ENCODE data around the gene SOAT2.

The SOAT2 gene

GRCh38 chr12:53057816-53058500 lies 45.3 kb upstream of the SOAT2 start:
- DNase-seq (ENCODE audit: low read depth): no peak
- no peak overlapping the region for H3K4me3 ChIP-seq (ENCODE audit: control insufficient read depth, low read depth, low read length)
- TF ChIP-seq CTCF (IDR thresholded peaks at IDR 0.05; ENCODE audit: control insufficient read depth, insufficient read depth, low read depth, low read length, missing control alignments): no peak

- DNase-seq (ENCODE audit: low read depth): no peak
- TF ChIP-seq CTCF (IDR thresholded peaks at IDR 0.05; ENCODE audit: control insufficient read depth, insufficient read depth, low read depth, low read length, missing control alignments): no peak
- H3K4me3 ChIP-seq (ENCODE audit: control insufficient read depth, low read depth, low read length): no peak overlapping the region
These were observed 44.4 kb upstream of the SOAT2 start for GRCh38 chr12:53058674-53059433.

- H3K4me3 ChIP-seq (ENCODE audit: control insufficient read depth, low read depth, low read length): no peak overlapping the region
- TF ChIP-seq CTCF (IDR thresholded peaks at IDR 0.05; ENCODE audit: control insufficient read depth, insufficient read depth, low read depth, low read length, missing control alignments): no peak
- DNase-seq (ENCODE audit: low read depth): no peak
These were observed 43.7 kb upstream of the SOAT2 start for GRCh38 chr12:53059434-53060063.

GRCh38 chr12:53060064-53060720 lies 43.1 kb upstream of the SOAT2 start:
- no peak overlapping the region for H3K4me3 ChIP-seq (ENCODE audit: control insufficient read depth, low read depth, low read length)
- no peak for TF ChIP-seq CTCF (IDR thresholded peaks at IDR 0.05; ENCODE audit: control insufficient read depth, insufficient read depth, low read depth, low read length, missing control alignments)
- DNase-seq (ENCODE audit: low read depth): no peak

- no peak for DNase-seq (ENCODE audit: low read depth)
- no peak overlapping the region for H3K4me3 ChIP-seq (ENCODE audit: control insufficient read depth, low read depth, low read length)
- TF ChIP-seq CTCF (IDR thresholded peaks at IDR 0.05; ENCODE audit: control insufficient read depth, insufficient read depth, low read depth, low read length, missing control alignments): no peak
These were observed 42.5 kb upstream of the SOAT2 start for GRCh38 chr12:53060721-53061276.

GRCh38 chr12:53061404-53062010 lies 41.8 kb upstream of the SOAT2 start:
- peak; percentile 29 for TF ChIP-seq CTCF (IDR thresholded peaks at IDR 0.05; ENCODE audit: control insufficient read depth, insufficient read depth, low read depth, low read length, missing control alignments)
- no peak for DNase-seq (ENCODE audit: low read depth)
- no peak overlapping the region for H3K4me3 ChIP-seq (ENCODE audit: control insufficient read depth, low read depth, low read length)
